ENCODE results near the gene SEL1L.
"Not testable (repeated sequence)": the region's sequence is repeated elsewhere in the genome, so short reads cannot be mapped to it uniquely, and the experiment has no call there.

Gene SEL1L

GRCh38 chr14:81435391-81436295, 98.0 kb downstream of the SEL1L start:
- Histone ChIP-seq H3K4me3 (peak overlapping the region; percentile 76), H3K27ac (peak overlapping the region in 1 of 2 donors; percentile 59)
- no peak for TF ChIP-seq CTCF (IDR thresholded peaks at IDR 0.05)
- DNase-seq (ENCODE audit: low spot score), result no peak

DNA sequence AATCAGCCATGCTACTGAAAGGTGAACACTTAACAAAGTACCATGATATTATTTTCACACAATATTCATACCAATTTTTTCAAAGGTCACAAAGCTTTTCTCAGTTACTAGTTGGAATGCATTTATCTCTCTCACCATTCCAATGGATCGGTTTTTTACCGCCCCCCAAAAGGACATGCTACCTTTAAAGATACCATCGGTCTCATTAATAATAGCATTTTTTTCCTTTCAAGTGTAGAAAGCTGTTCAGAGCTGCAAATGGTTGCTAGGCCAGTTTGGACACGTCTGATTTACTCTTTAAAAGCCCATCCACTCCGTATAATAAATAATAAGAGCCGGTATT, 98.6 kb downstream of the SEL1L start:
- peak overlapping the region in 1 of 2 donors; percentile 59 for H3K27ac ChIP-seq
- no peak for DNase-seq (ENCODE audit: low spot score)

GRCh38 chr14:81434230-81434629, 99.4 kb downstream of the SEL1L start:
- DNase-seq (ENCODE audit: low spot score), result no peak
- TF ChIP-seq CTCF (IDR thresholded peaks at IDR 0.05), result no peak
- no peak overlapping the region for H3K27ac ChIP-seq
- no peak overlapping the region for H3K4me3 ChIP-seq

More for the DNA sequence above, 98.6 kb downstream of the SEL1L start:
- peak overlapping the region; percentile 76 for H3K4me3 ChIP-seq
- TF ChIP-seq CTCF (IDR thresholded peaks at IDR 0.05), result no peak

DNA sequence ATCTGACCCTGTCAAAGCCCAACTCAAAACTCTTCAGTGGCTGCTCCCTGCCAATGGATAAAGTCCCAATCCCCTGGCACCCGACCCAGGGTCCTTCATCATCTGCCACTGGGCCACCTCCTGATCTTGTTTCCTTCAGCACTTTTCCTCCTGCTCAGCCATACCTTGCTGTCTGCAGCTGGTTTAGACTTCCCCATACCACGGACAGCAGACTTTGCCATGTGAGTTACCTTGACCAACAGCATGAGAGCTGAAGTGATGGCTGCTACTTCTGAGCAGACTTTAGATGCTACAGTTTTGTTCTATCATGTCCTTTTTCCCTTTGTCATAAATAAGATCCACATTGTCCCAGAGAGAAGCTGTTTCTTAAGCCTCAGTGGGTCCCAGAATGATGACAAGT, 100.3 kb downstream of the SEL1L start:
- Histone ChIP-seq H3K27ac (no peak overlapping the region), H3K4me3 (no peak overlapping the region)
- TF ChIP-seq CTCF (IDR thresholded peaks at IDR 0.05), result no peak
- no peak for DNase-seq (ENCODE audit: low spot score)

DNA sequence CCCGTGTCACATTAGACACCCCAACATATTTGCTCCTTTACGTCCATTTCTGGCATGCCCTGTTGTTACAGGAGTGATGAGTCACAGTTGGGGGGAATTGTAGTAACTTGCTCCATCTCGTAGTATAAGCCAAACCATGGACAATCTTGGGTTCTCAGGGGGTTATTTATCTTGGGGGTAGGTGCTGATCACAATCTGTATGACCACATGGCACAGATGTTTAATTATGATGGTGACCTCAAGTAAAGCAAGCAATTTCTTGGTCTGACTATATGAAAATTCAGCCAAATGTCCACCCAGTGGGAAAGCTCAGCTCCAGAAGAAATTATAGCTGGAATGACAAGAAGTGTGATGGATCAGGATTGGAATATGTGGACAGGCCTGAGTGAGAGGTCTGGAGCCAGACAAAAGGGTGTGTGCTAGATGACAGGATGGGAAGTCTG, 101.4 kb downstream of the SEL1L start:
- Histone ChIP-seq H3K4me3 (no peak overlapping the region), H3K27ac (no peak overlapping the region)
- DNase-seq (ENCODE audit: low spot score), result no peak
- no peak for TF ChIP-seq CTCF (IDR thresholded peaks at IDR 0.05)

GRCh38 chr14:81430235-81430634, 103.4 kb downstream of the SEL1L start:
- H3K4me3 ChIP-seq, result no peak overlapping the region
- TF ChIP-seq CTCF (IDR thresholded peaks at IDR 0.05), result no peak
- no peak for DNase-seq (ENCODE audit: low spot score)
- H3K27ac ChIP-seq, result no peak overlapping the region

DNA sequence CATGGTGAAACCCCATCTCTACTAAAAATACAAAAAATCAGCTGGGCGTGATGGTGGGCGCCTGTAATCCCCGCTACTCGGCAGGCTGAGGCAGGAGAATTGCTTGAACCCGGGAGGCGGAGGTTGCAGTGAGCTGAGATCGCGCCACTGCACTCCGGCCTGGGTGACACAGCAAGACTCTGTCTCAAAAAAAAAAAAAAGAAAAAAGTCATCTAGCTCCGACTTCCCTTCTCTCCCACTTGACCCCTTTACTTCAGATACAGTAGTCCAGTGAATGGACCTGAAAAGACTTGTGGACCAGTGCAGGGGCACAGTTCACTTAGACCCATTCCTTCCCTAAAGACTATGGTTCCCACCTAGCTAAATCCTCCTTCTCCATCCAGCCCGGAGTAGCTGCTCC, 103.9 kb downstream of the SEL1L start:
- not testable (repeated sequence) for H3K27ac ChIP-seq; DNase-seq (ENCODE audit: low spot score)

More for the DNA sequence above, 103.9 kb downstream of the SEL1L start:
- not testable (repeated sequence) for H3K4me3 ChIP-seq

All from coronary artery (tissue), 2 donors.